ENCODE measurements around the gene MRPS5. TPM values are rescaled to one million over a fixed set of nuclear protein-coding genes. Genes with fewer than 3 reads are reported as not detected.
A peak's percentile ranks its signal among the peaks of the same experiment; 100 is the strongest.

The MRPS5 gene
- total and polyA plus RNA-seq, 2 donors, result 71.5 to 161 TPM

DNA sequence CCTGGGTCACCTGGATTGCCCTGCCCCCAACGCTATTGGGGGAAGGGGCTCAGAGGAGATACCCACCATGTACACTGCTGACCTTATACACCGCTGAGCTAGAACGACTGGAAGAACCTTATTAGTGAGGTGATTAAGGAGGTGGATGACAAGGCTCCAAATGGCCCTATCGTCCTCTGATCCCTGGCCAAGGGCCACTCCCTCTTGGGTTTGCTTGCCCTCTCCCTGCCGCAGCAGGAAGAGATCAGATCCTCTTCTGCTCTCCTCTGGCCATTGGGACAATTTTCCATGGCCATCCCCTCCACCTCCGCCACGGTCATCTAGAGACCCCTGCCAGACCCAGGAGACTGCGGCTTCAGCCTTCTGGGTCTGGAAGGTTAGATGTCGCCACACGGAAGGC lies 36.8 kb upstream of the MRPS5 start:
- H3K36me3 ChIP-seq (ENCODE audit: control insufficient read depth in 2 of 2, insufficient read depth in 2 of 2, low read length in 1 of 2), result no peaks in the 10 kb centered on the region
- H3K4me3 ChIP-seq (ENCODE audit: low read length in 2 of 2), result peak overlapping the region; percentile 58 to 77
- H3K27ac ChIP-seq (ENCODE audit: low read depth in 1 of 2, low read length in 1 of 2), result no peak overlapping the region
- WGBS, result 88% methylated on average over 10 of the region's 10 CpGs
- H3K27me3 ChIP-seq (ENCODE audit: control insufficient read depth in 2 of 2, insufficient read depth in 1 of 2, low read length in 1 of 2), result peaks cover 0 to 6% of the 10 kb centered on the region in 2 donors
- H3K9me3 ChIP-seq (ENCODE audit: control insufficient read depth in 2 of 2, insufficient read depth in 1 of 2, low read length in 1 of 2), result peaks cover 0 to 1% of the 10 kb centered on the region in 2 donors
- no peak for DNase-seq (ENCODE audit: low read depth in 6 of 9, low spot score in 9 of 9)
- H3K4me1 ChIP-seq (ENCODE audit: control insufficient read depth in 2 of 2, insufficient read depth in 2 of 2, low read length in 2 of 2), result peaks cover 3 to 17% of the 10 kb centered on the region in 2 donors

GRCh38 chr2:95149397-95149984 lies 27.9 kb upstream of the MRPS5 start:
- H3K4me3 ChIP-seq (ENCODE audit: low read length in 2 of 2), result no peak overlapping the region
- peaks cover 14 to 19% of the 10 kb centered on the region in 2 donors for H3K9me3 ChIP-seq (ENCODE audit: control insufficient read depth in 2 of 2, insufficient read depth in 1 of 2, low read length in 1 of 2)
- WGBS, result 98% methylated on average over 6 of the region's 6 CpGs
- no peak for DNase-seq (ENCODE audit: low read depth in 6 of 9, low spot score in 9 of 9)
- no peaks in the 10 kb centered on the region for H3K4me1 ChIP-seq (ENCODE audit: control insufficient read depth in 2 of 2, insufficient read depth in 2 of 2, low read length in 2 of 2)
- H3K36me3 ChIP-seq (ENCODE audit: control insufficient read depth in 2 of 2, insufficient read depth in 2 of 2, low read length in 1 of 2), result peaks cover 20 to 26% of the 10 kb centered on the region in 2 donors
- H3K27ac ChIP-seq (ENCODE audit: low read depth in 1 of 2, low read length in 1 of 2), result no peak overlapping the region
- no peaks in the 10 kb centered on the region for H3K27me3 ChIP-seq (ENCODE audit: control insufficient read depth in 2 of 2, insufficient read depth in 1 of 2, low read length in 1 of 2)

DNA sequence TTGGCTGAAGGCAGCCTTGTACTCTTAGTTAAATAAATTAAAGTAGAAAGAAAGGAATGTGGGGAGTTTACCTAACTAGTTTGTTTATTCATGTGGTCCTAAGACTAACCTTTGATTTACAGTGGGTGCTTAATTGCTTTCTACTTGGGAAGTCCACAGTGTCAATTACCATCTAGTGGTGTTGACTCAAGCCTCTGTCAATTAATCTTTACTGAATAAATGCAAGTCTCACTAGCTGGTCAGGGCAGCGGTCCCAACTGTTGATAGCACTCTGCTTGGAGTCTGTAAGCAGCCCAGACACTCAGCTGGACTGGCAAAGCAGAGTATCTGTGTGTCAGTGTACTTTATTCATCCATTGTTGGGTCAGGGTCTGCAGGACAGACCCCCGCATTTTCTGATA lies 22.2 kb upstream of the MRPS5 start:
- 98% methylated on average over 2 of the region's 2 CpGs for WGBS
- Histone ChIP-seq H3K27me3 (ENCODE audit: control insufficient read depth in 2 of 2, insufficient read depth in 1 of 2, low read length in 1 of 2) (no peaks in the 10 kb centered on the region), H3K27ac (ENCODE audit: low read depth in 1 of 2, low read length in 1 of 2) (no peak overlapping the region), H3K36me3 (ENCODE audit: control insufficient read depth in 2 of 2, insufficient read depth in 2 of 2, low read length in 1 of 2) (no peaks in the 10 kb centered on the region), H3K4me3 (ENCODE audit: low read length in 2 of 2) (no peak overlapping the region), H3K9me3 (ENCODE audit: control insufficient read depth in 2 of 2, insufficient read depth in 1 of 2, low read length in 1 of 2) (peaks cover 1 to 23% of the 10 kb centered on the region in 2 donors), H3K4me1 (ENCODE audit: control insufficient read depth in 2 of 2, insufficient read depth in 2 of 2, low read length in 2 of 2) (no peaks in the 10 kb centered on the region)
- no peak for DNase-seq (ENCODE audit: low read depth in 6 of 9, low spot score in 9 of 9)

GRCh38 chr2:95138702-95139101 lies 17.1 kb upstream of the MRPS5 start:
- Histone ChIP-seq H3K9me3 (ENCODE audit: control insufficient read depth in 2 of 2, insufficient read depth in 1 of 2, low read length in 1 of 2) (peaks cover 0 to 12% of the 10 kb centered on the region in 2 donors), H3K27me3 (ENCODE audit: control insufficient read depth in 2 of 2, insufficient read depth in 1 of 2, low read length in 1 of 2) (no peaks in the 10 kb centered on the region), H3K4me1 (ENCODE audit: control insufficient read depth in 2 of 2, insufficient read depth in 2 of 2, low read length in 2 of 2) (no peaks in the 10 kb centered on the region), H3K4me3 (ENCODE audit: low read length in 2 of 2) (no peak overlapping the region), H3K36me3 (ENCODE audit: control insufficient read depth in 2 of 2, insufficient read depth in 2 of 2, low read length in 1 of 2) (no peaks in the 10 kb centered on the region), H3K27ac (ENCODE audit: low read depth in 1 of 2, low read length in 1 of 2) (no peak overlapping the region)
- 85% methylated on average over 1 of the region's 1 CpG for WGBS
- DNase-seq (ENCODE audit: low read depth in 6 of 9, low spot score in 9 of 9), result no peak

- peak in 1 of 9 donors; percentile 8 for DNase-seq (ENCODE audit: low read depth in 6 of 9, low spot score in 9 of 9)
- Histone ChIP-seq H3K9me3 (ENCODE audit: control insufficient read depth in 2 of 2, insufficient read depth in 1 of 2, low read length in 1 of 2) (no peaks in the 10 kb centered on the region), H3K27ac (ENCODE audit: low read depth in 1 of 2, low read length in 1 of 2) (no peak overlapping the region), H3K4me1 (ENCODE audit: control insufficient read depth in 2 of 2, insufficient read depth in 2 of 2, low read length in 2 of 2) (peaks cover 9 to 17% of the 10 kb centered on the region in 2 donors), H3K4me3 (ENCODE audit: low read length in 2 of 2) (peak overlapping the region; percentile 88 to 94), H3K27me3 (ENCODE audit: control insufficient read depth in 2 of 2, insufficient read depth in 1 of 2, low read length in 1 of 2) (no peaks in the 10 kb centered on the region), H3K36me3 (ENCODE audit: control insufficient read depth in 2 of 2, insufficient read depth in 2 of 2, low read length in 1 of 2) (peaks cover 0 to 5% of the 10 kb centered on the region in 2 donors)
- WGBS, result 32% methylated on average over 5 of the region's 5 CpGs
Observed at GRCh38 chr2:95122197-95122551, 566 bp upstream of the MRPS5 start.

DNA sequence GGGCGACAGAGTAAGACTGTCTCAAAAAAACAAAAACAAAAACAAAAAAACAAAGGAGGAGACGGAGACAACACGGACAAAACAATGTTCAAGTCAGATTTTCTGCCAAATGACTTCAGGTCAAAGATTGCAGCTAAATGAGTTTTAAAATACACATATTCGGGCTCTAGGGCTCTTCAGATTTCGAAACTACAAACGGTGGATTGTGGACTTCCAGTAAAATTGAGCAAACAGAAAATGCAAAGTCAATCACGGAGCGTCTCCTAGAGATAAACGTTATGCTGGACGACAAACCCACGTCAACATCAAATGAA lies 558 bp downstream of the MRPS5 start:
- 4% methylated on average over 11 of the region's 11 CpGs for WGBS
- Histone ChIP-seq H3K36me3 (ENCODE audit: control insufficient read depth in 2 of 2, insufficient read depth in 2 of 2, low read length in 1 of 2) (peaks cover 5% of the 10 kb centered on the region in 2 donors), H3K27me3 (ENCODE audit: control insufficient read depth in 2 of 2, insufficient read depth in 1 of 2, low read length in 1 of 2) (no peaks in the 10 kb centered on the region)

DNA sequence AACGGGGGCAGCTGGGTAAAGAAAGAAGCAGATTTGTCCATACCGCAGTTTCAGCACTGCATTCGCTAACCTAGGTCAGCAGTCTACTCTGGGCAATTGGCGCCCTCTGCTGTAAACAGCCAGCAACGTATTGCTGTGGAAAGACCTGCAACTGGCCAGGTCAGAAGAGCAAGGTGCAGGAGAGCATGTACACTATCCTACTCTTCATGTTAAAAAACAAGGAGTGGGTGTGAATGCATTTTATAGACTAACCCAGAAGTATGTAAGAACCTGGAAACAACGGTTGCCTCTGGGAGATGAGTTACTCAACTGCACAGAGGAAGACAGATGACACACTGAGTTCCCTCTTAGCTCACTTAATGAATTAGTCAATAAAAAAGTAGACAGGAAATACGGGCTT lies 6.2 kb downstream of the MRPS5 start:
- 29% methylated on average over 7 of the region's 7 CpGs for WGBS
- Histone ChIP-seq H3K27me3 (ENCODE audit: control insufficient read depth in 2 of 2, insufficient read depth in 1 of 2, low read length in 1 of 2) (no peaks in the 10 kb centered on the region), H3K9me3 (ENCODE audit: control insufficient read depth in 2 of 2, insufficient read depth in 1 of 2, low read length in 1 of 2) (no peaks in the 10 kb centered on the region), H3K4me3 (ENCODE audit: low read length in 2 of 2) (no peak overlapping the region), H3K27ac (ENCODE audit: low read depth in 1 of 2, low read length in 1 of 2) (no peak overlapping the region), H3K36me3 (ENCODE audit: control insufficient read depth in 2 of 2, insufficient read depth in 2 of 2, low read length in 1 of 2) (peaks cover 24 to 36% of the 10 kb centered on the region in 2 donors), H3K4me1 (ENCODE audit: control insufficient read depth in 2 of 2, insufficient read depth in 2 of 2, low read length in 2 of 2) (peaks cover 5 to 14% of the 10 kb centered on the region in 2 donors)
- peak; percentile 42 to 89 (median 69) for DNase-seq (ENCODE audit: low read depth in 6 of 9, low spot score in 9 of 9)

More for the DNA sequence above, 558 bp downstream of the MRPS5 start:
- peaks cover 9 to 17% of the 10 kb centered on the region in 2 donors for H3K4me1 ChIP-seq (ENCODE audit: control insufficient read depth in 2 of 2, insufficient read depth in 2 of 2, low read length in 2 of 2)
- peak overlapping the region; percentile 88 to 94 for H3K4me3 ChIP-seq (ENCODE audit: low read length in 2 of 2)
- H3K9me3 ChIP-seq (ENCODE audit: control insufficient read depth in 2 of 2, insufficient read depth in 1 of 2, low read length in 1 of 2), result no peaks in the 10 kb centered on the region
- peak in 1 of 9 donors; percentile 18 for DNase-seq (ENCODE audit: low read depth in 6 of 9, low spot score in 9 of 9)
- H3K27ac ChIP-seq (ENCODE audit: low read depth in 1 of 2, low read length in 1 of 2), result peak overlapping the region in 1 of 2 donors; percentile 79

GRCh38 chr2:95113464-95113863 lies 8.1 kb downstream of the MRPS5 start:
- Histone ChIP-seq H3K27ac (ENCODE audit: low read depth in 1 of 2, low read length in 1 of 2) (no peak overlapping the region), H3K9me3 (ENCODE audit: control insufficient read depth in 2 of 2, insufficient read depth in 1 of 2, low read length in 1 of 2) (no peaks in the 10 kb centered on the region), H3K4me3 (ENCODE audit: low read length in 2 of 2) (no peak overlapping the region), H3K4me1 (ENCODE audit: control insufficient read depth in 2 of 2, insufficient read depth in 2 of 2, low read length in 2 of 2) (peaks cover 0 to 3% of the 10 kb centered on the region in 2 donors), H3K27me3 (ENCODE audit: control insufficient read depth in 2 of 2, insufficient read depth in 1 of 2, low read length in 1 of 2) (no peaks in the 10 kb centered on the region), H3K36me3 (ENCODE audit: control insufficient read depth in 2 of 2, insufficient read depth in 2 of 2, low read length in 1 of 2) (peaks cover 26 to 54% of the 10 kb centered on the region in 2 donors)
- 98% methylated on average over 7 of the region's 7 CpGs for WGBS
- DNase-seq (ENCODE audit: low read depth in 6 of 9, low spot score in 9 of 9), result no peak

- Histone ChIP-seq H3K27me3 (ENCODE audit: control insufficient read depth in 2 of 2, insufficient read depth in 1 of 2, low read length in 1 of 2) (no peaks in the 10 kb centered on the region), H3K9me3 (ENCODE audit: control insufficient read depth in 2 of 2, insufficient read depth in 1 of 2, low read length in 1 of 2) (no peaks in the 10 kb centered on the region), H3K27ac (ENCODE audit: low read depth in 1 of 2, low read length in 1 of 2) (no peak overlapping the region), H3K36me3 (ENCODE audit: control insufficient read depth in 2 of 2, insufficient read depth in 2 of 2, low read length in 1 of 2) (peaks cover 55 to 80% of the 10 kb centered on the region in 2 donors), H3K4me1 (ENCODE audit: control insufficient read depth in 2 of 2, insufficient read depth in 2 of 2, low read length in 2 of 2) (peaks cover 0 to 2% of the 10 kb centered on the region in 2 donors), H3K4me3 (ENCODE audit: low read length in 2 of 2) (no peak overlapping the region)
- no peak for DNase-seq (ENCODE audit: low read depth in 6 of 9, low spot score in 9 of 9)
Observed at GRCh38 chr2:95110395-95110794, 11.2 kb downstream of the MRPS5 start.

Data from thymus (tissue), 11 donors.